NK-92 (cell line): Measurements from ENCODE around the gene HDLBP.

ENCODE experiments used
- DNase-seq: peaks from one replicate; lab custom pipeline; 2025; ENCODE audit not compliant: unreplicated experiment; lab: John Stamatoyannopoulos, UW

Gene HDLBP

GRCh38 chr2:241275504-241275903 lies 40.0 kb downstream of the HDLBP start:
- DNase-seq: no peak

GRCh38 chr2:241274127-241274526 lies 41.3 kb downstream of the HDLBP start:
- no peak for DNase-seq

- no peak for DNase-seq
Measured at GRCh38 chr2:241273210-241274020, 42.1 kb downstream of the HDLBP start.

- DNase-seq: no peak
Measured at GRCh38 chr2:241272303-241273209, 42.9 kb downstream of the HDLBP start.

GRCh38 chr2:241271706-241272302 lies 43.7 kb downstream of the HDLBP start:
- DNase-seq: no peak

- no peak for DNase-seq
Measured at GRCh38 chr2:241270531-241270930, 44.9 kb downstream of the HDLBP start.

GRCh38 chr2:241269707-241270520 lies 45.6 kb downstream of the HDLBP start:
- no peak for DNase-seq

GRCh38 chr2:241268716-241269445 lies 46.6 kb downstream of the HDLBP start:
- DNase-seq: no peak

GRCh38 chr2:241268306-241268705 lies 47.2 kb downstream of the HDLBP start:
- no peak for DNase-seq

GRCh38 chr2:241267249-241268067 lies 48.0 kb downstream of the HDLBP start:
- no peak for DNase-seq

GRCh38 chr2:241265506-241265905 lies 50.0 kb downstream of the HDLBP start:
- DNase-seq: no peak

GRCh38 chr2:241263061-241263460 lies 52.4 kb downstream of the HDLBP start:
- no peak for DNase-seq

GRCh38 chr2:241261628-241262027 lies 53.8 kb downstream of the HDLBP start:
- DNase-seq: no peak

GRCh38 chr2:241260911-241261310 lies 54.6 kb downstream of the HDLBP start:
- no peak for DNase-seq

GRCh38 chr2:241258505-241259280 lies 56.8 kb downstream of the HDLBP start:
- no peak for DNase-seq

GRCh38 chr2:241257419-241258032 lies 57.9 kb downstream of the HDLBP start:
- no peak for DNase-seq

- no peak for DNase-seq
Measured at GRCh38 chr2:241256168-241256545, 59.3 kb downstream of the HDLBP start.

- no peak for DNase-seq
Measured at GRCh38 chr2:241255542-241256167, 59.8 kb downstream of the HDLBP start.
